Stimulated activated CD8-positive, alpha-beta memory T cell treated with anti-CD3 and anti-CD28 coated beads, Interleukin-15, amount 100 ng/mL, for 1 hour (primary cell): Measurements from ENCODE around the gene ARL15.

Source experiments
- DNase-seq: peaks from one replicate; pipeline ENCODE4 v3.0.0-alpha.2; 2020; ENCODE audit warnings: low read depth

Gene ARL15

DNA sequence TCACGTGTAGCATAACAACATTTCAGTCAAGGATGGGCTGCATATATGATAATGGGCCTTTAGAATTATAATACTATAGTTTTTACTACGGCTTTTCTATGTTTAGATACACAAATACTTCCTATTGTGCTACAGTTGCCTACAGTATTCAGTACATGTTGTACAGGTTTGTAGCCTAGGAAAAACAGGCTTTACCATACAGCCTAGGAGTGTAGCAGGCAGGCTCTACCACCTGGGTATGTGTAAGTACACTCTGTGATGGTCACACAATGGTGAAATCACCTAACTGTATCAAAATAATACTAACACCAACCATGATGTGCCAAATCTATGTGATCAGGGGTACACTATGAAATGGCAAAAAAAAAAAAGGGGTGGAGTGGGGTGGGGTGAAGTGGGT lies 372.9 kb downstream of the ARL15 start:
- DNase-seq = no peak

GRCh38 chr5:53936481-53937352 lies 373.7 kb downstream of the ARL15 start:
- DNase-seq = no peak

DNA sequence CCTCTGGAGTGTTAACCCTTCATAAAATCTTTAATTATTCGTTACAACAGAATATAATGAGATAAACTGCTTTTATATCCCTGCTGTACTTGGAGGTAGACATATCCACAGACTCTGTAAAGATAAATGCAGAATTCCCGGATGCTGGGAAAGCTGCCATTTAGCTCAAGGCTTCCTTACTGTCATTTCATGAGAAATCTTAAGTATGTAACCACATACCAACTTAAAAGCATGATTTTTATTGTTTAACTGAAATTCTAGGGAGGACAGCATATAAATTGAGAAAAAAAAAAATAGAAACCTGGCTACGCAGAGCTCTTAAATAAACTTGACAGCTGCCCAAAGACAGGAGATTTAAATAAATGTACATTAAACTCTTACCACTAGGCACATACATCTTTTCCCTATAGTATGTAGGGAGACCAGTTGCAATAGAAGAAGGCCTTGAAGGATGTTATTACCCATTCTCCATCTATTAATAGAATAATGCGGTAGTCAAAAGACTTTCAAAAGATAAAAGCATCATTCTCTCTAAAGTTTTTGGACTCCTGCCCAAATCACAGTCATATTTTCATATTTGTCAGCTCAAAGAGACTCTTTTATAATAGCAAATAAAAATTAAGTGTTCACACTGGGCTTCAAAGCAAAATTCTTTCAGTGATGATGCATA lies 376.1 kb downstream of the ARL15 start:
- DNase-seq = no peak

- no peak for DNase-seq
Measured at GRCh38 chr5:53932351-53932750, 378.0 kb downstream of the ARL15 start.

DNA sequence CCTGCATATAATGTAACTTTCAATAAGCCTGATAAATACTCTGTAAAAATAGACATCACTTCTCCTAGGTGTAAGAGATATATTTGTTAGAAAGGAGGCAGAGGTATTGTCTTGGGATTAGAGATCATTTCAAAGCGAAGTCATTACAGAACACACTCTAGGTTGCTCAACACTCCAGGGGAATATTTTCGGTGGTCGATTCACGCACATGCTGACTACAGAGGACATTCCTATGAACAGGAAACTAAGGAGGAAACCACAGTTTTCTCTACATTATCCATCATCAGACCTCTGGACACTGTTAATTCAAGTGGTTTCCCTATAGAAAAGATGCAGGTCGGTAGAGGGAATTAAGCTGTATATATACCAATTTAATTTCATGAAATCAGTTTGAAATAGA lies 379.9 kb downstream of the ARL15 start:
- no peak for DNase-seq

DNA sequence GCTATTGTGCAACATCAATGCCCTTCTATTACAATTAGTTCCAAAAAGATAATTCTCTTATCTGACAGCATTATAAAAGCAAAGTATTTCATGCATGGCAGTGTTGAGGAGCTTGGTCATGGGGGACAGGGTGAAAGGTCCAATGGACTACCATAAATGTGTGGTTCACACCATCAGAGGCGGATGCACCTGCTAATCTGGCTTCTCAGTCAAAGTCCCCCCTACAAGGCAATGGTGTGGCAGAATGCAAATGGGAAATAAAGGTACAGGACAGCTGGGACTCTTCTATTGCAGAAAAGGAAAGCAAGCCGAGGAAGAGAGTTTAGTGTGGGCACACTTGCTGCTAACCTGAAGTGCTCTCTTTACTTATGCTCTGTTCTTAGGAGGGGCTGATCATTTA lies 380.8 kb downstream of the ARL15 start:
- DNase-seq = no peak

GRCh38 chr5:53929152-53929551 lies 381.2 kb downstream of the ARL15 start:
- no peak for DNase-seq

- DNase-seq = no peak
Measured at GRCh38 chr5:53928641-53929040, 381.7 kb downstream of the ARL15 start.

GRCh38 chr5:53927668-53928247 lies 382.6 kb downstream of the ARL15 start:
- DNase-seq = no peak

- no peak for DNase-seq
Measured at GRCh38 chr5:53926026-53926425, 384.3 kb downstream of the ARL15 start.

GRCh38 chr5:53924392-53924791 lies 386.0 kb downstream of the ARL15 start:
- no peak for DNase-seq

DNA sequence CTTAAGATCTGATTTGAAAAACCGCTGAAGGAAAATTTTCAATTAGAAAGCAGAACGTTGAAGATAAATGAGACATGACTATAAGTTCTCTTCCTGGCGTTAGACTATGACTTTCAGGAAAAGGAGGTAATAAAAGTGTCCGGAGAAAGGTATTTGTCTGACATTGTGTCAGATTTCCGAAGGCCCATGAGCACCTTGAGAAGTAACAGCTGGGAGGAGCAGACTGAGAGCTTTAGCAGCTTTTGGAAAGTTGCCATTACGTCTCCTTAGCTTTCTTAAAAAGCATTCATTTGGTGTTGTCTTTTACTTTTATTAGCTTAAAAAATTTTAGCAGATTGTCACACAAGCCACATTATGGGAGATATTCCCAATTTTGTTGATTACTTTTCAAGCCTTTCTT lies 386.4 kb downstream of the ARL15 start:
- no peak for DNase-seq

GRCh38 chr5:53922508-53923498 lies 387.6 kb downstream of the ARL15 start:
- no peak for DNase-seq

- DNase-seq = no peak
Measured at GRCh38 chr5:53917826-53918225, 392.5 kb downstream of the ARL15 start.

- DNase-seq = no peak
Measured at GRCh38 chr5:53917095-53917494, 393.3 kb downstream of the ARL15 start.

DNA sequence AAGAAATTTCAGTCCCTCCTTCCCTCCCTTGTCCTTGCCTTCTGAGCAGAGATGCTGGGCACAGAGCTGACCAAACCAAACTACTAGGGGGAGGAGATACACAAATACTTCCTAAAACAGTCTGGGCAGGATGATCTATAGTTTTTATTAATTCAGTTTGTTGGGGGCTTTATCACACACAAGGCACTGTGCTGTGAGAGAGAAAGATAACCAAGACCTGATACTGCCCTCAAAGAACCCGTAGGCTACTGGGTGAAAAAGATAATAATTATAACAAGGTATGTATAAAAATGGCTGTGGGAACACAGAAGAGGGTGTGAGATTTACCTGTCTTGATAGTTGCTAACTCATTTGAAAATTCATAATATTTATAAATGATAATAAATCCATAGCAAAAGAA lies 395.3 kb downstream of the ARL15 start:
- no peak for DNase-seq

DNA sequence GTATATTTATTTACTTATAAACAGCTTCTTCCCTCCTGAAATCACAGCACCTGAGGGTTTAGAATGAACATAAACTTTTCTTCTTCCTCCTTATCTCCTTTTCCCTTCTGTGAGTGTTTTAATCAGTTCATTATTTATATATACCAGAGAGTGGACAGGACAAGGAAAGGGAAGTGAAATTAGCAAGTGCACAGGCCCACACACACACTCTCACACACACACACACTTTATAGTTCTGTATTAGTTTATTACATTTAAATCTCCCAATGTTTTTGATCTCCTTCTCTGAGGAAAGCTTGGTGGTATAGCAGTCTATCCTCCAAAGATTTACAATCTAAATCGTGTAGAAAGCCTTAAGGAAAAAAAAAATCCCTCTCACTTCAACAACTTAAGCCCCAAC lies 396.4 kb downstream of the ARL15 start:
- DNase-seq = no peak

GRCh38 chr5:53908757-53909156 lies 401.6 kb downstream of the ARL15 start:
- DNase-seq = no peak

- no peak for DNase-seq
Measured at GRCh38 chr5:53907827-53908226, 402.5 kb downstream of the ARL15 start.

DNA sequence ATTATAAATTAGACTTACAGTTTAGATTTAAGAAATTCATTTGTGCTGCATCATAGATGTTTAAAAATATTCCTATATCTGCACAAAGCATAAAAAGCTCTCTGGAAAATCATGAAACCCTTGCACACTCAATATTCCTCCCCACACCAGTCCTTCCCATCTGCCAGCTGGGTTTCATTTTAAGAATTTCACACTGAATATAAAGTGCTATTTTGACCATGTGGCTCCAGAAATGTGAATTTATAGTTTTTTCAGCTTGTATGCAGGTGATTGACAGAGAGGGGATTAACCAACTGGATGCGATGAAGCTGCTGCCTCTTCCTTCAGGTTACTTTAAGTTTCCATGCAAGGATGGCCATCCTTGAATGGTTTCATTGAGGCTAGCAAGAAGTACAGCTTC lies 403.6 kb downstream of the ARL15 start:
- no peak for DNase-seq

DNA sequence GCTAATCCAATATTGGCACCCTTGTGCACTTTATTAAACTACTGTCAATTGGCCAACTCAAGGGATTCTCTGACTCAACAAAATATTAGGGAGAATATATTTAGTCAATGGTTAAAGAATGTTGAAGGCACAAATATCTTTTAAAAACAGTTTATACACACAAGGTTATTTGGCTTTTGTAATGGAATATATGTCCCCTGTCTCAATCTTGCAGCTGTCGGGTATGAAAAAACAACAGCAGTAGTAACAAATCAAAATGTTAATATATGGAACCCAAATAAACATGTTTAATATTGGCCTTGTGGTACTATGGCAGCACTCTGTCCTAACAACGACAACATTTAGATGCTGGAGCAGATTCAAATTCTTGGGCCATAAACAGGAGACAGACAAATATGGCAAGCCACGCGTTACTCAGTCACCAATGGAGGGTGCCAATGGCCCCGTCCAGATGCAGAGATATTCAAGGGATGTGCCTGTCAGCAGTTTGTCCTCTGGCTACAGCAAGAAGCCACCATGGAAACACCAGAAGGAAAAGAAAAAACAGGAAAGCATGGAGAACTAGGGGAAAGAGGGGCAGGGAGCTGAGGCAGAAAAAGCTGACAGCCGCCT lies 408.0 kb downstream of the ARL15 start:
- DNase-seq = no peak

- DNase-seq = no peak
Measured at GRCh38 chr5:53900677-53901076, 409.7 kb downstream of the ARL15 start.
